Astrocyte of the spinal cord (primary cell): Measurements from ENCODE around the gene SCD5.

Experiments
- DNase-seq: peaks from one replicate; pipeline ENCODE4 v3.0.0; 2011; ENCODE audit warnings: low read depth, low spot score
- H3K4me3 ChIP-seq: 2 replicates; pipeline ENCODE4 v1.5.1; 2011; ENCODE audit warnings: low read depth, mild to moderate bottlenecking, low read length, moderate library complexity
- in situ Hi-C: cut with HindIII; loops from 2 replicates; pipeline ENCODE4 v1.10.0; 2017; ENCODE audit warnings: low sequenced_read_pairs
- TF ChIP-seq, protein P1 (sequence below): IDR thresholded peaks from 2 replicates; pipeline ENCODE4 v1.5.1; 2012; ENCODE audit warnings: low read depth, mild to moderate bottlenecking, low read length, inconsistent platforms

SCD5 gene

DNA sequence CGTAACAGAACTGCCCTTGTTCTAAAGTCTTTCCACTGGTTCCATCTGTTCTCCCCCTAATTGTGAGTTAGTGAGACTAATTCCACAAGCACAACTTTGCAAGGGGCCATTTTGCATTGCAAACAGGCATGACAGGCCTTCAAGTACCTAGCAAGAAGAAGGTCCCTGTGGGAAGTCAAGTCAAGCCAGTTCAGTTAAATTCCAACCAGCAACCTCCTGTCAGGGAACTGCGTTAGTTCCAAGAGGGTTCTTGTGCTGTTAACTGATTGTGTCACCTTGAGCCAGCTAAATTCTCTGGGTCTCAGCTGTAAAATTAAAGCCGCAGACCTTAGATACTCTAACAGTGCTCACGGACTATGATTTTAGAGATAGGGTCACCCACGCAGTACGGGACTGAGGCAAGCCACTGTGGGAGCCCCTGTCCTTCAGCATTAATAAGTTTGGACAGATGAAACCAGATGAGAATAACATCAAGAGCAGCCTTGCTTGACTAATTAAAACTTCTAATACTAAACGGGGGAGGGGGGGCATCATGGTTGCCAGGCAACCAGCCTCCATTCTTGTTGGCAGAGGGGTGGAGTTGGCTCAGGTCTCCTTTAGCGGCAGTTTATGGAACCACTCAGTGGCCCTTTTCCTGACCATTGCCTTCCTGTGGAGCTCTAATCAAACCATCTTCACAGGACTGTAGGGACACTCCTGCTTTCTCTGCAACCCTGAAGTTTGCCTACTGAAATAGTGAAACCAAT is 212.7 kb downstream of the SCD5 start:
- DNase-seq = no peak
- no peak overlapping the region for H3K4me3 ChIP-seq
- TF ChIP-seq, protein P1, sequence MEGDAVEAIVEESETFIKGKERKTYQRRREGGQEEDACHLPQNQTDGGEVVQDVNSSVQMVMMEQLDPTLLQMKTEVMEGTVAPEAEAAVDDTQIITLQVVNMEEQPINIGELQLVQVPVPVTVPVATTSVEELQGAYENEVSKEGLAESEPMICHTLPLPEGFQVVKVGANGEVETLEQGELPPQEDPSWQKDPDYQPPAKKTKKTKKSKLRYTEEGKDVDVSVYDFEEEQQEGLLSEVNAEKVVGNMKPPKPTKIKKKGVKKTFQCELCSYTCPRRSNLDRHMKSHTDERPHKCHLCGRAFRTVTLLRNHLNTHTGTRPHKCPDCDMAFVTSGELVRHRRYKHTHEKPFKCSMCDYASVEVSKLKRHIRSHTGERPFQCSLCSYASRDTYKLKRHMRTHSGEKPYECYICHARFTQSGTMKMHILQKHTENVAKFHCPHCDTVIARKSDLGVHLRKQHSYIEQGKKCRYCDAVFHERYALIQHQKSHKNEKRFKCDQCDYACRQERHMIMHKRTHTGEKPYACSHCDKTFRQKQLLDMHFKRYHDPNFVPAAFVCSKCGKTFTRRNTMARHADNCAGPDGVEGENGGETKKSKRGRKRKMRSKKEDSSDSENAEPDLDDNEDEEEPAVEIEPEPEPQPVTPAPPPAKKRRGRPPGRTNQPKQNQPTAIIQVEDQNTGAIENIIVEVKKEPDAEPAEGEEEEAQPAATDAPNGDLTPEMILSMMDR = no peak
- in situ Hi-C loops = no loop called here

DNA sequence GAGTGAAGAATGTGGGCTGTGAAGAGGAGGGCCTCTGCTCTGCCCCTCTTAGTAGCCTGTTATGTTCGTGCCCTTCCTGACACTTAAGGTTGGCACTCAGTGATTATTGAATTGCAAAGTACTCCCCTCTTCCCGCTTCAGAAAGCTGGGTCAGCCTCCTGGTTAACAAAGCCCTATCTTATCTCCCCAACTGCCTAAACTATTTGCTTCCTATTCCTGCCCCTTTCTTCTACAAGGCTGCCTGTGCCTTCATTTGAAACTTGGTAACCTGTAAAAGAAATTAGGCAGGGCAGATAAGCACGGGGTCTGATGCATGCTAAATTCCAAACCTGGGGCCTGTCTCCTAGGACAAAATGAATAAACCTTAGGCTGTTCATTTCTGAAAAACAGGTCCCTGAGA is 213.7 kb downstream of the SCD5 start:
- no peak for DNase-seq
- TF ChIP-seq, protein P1 = no peak
- H3K4me3 ChIP-seq = no peak overlapping the region
- in situ Hi-C loops = no loop called here

DNA sequence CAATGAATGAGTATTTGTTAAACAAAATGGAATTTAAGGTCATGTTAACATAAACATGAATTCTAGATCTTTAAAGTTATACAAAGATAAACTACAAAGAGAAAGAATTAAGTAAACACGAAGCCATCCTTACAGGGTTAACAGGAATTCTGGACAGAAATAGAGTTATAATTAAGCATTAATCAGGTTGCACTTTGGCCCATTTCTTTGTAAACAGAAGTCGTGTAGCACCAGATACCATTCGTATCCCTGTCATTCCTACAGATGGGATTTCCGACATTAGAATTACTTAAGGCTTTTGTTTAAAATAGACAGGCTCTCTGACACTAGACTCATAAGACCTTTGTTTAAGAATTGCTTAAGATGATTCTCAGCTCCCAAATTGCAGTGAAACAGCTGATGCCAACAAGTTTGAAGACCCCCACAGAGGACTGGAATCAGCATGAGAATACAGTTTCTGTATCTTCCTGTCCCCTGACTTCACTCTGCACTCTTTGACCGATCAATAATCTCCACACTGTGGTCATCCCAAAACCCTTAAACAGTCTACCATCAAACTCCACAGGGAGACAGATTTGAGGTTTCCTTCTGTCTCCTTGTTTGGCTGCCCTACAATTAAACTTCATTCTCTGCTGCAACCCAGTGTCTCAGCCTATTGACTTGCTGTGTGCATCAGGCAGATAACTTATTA is 214.6 kb downstream of the SCD5 start:
- TF ChIP-seq, protein P1 = no peak
- DNase-seq = no peak
- in situ Hi-C loops = no loop called here
- H3K4me3 ChIP-seq = no peak overlapping the region

DNA sequence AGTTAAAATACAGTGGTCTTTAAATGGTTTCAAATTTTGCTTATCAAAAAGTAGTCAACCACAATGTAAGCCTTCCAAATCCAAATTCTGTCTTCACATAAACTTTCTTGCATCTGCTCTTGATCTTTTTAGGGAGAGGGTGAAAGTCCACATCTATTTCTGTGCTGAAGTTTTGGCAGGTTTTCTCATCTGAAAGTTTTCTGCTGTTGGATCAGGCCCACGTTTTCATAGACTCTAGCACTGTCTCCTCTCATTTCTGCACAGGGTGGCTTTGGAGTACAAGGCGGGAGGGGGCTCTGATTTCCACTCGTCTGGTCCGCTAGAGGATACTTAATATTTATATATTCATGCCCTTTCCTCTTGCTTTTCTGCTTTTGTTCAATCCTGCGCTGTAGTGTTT is 218.7 kb downstream of the SCD5 start:
- in situ Hi-C loops = no loop called here

More for the DNA sequence above, 218.7 kb downstream of the SCD5 start:
- H3K4me3 ChIP-seq = no peak overlapping the region
- TF ChIP-seq, protein P1 = no peak
- DNase-seq = no peak
